Measurements from ENCODE around the gene TMEM164.

DNA sequence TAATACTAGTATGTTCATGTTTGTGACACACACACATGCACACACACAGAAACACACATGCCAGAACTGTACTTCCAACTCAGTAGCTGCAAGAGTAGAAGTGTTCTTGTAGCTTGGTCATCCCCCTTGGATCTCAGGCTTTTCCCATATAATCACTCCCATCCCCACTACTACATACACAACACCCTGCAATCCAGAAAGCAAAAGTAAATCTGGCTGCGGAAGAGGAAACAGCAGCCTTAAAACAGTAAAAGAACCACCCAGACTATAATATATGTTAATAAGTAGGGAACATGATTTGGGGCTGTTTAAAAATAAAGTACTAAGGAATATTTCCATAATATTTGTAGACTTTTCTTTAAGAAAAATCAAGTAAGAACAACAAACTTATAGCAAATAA is 211.8 kb downstream of the TMEM164 start:
- TF ChIP-seq CTCF (IDR thresholded peaks at IDR 0.05; ENCODE audit: low read length) (no peak), EZH2phosphoT487 (IDR thresholded peaks at IDR 0.05; ENCODE audit: low read length) (no peak), EZH2 (optimal IDR thresholded peaks at IDR 0.05; ENCODE audit: low read depth, low read length) (no peak)

All from MM.1S (cell line).